Stimulated activated CD4-positive, alpha-beta T cell treated with anti-CD3 and anti-CD28 coated beads, Interleukin-15, amount 100 ng/mL, for 24 hours (primary cell): ENCODE measurements around the gene ZFTA.
"Not testable (repeated sequence)": the region's sequence is repeated elsewhere in the genome, so short reads cannot be mapped to it uniquely, and the experiment has no call there.

Source experiments
- DNase-seq: peaks from one replicate; pipeline ENCODE4 v3.0.0-alpha.2; 2020

ZFTA gene

GRCh38 chr11:63768237-63769041 is at the start of gene ZFTA:
TSS of gene ZFTA (minus strand) at chr11:63768775. CDS start at chr11:63768622, 153 bp downstream.
- DNase-seq, result peak; percentile 71

DNA sequence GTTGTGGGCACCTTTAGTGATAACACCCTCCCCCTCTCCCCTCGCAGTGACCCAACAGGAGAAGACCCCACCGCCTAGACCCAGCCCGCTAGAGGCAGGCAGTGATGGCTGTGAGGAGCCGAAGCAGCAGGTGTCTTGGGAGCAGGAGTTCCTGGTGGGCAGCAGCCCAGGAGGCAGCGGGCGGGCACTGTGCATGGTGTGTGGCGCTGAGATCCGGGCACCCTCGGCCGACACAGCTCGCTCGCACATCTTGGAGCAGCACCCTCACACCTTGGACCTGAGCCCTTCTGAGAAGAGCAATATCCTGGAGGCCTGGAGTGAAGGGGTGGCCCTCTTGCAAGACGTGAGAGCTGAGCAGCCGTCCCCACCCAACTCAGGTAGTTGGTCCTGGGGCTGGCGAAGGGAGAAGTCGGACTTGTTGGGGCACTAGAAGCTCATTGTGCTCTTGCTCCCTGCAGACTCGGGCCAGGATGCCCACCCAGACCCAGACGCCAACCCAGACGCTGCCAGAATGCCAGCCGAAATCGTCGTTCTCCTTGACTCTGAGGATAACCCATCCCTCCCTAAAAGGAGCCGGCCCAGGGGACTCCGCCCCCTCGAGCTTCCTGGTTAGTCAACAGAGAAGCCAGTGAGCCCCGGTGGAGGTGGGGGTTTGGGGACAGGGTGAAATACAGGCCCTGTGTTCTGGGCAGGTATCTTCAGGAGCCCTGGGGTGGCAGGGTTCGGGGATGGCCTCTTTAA is 49.4 kb upstream of the ZFTA start:
- DNase-seq, result no peak

GRCh38 chr11:63816732-63817131 is 48.2 kb upstream of the ZFTA start:
- no peak for DNase-seq

- DNase-seq, result no peak
Measured at GRCh38 chr11:63816166-63816565, 47.6 kb upstream of the ZFTA start.

- no peak for DNase-seq
Measured at GRCh38 chr11:63814383-63814736, 45.8 kb upstream of the ZFTA start.

DNA sequence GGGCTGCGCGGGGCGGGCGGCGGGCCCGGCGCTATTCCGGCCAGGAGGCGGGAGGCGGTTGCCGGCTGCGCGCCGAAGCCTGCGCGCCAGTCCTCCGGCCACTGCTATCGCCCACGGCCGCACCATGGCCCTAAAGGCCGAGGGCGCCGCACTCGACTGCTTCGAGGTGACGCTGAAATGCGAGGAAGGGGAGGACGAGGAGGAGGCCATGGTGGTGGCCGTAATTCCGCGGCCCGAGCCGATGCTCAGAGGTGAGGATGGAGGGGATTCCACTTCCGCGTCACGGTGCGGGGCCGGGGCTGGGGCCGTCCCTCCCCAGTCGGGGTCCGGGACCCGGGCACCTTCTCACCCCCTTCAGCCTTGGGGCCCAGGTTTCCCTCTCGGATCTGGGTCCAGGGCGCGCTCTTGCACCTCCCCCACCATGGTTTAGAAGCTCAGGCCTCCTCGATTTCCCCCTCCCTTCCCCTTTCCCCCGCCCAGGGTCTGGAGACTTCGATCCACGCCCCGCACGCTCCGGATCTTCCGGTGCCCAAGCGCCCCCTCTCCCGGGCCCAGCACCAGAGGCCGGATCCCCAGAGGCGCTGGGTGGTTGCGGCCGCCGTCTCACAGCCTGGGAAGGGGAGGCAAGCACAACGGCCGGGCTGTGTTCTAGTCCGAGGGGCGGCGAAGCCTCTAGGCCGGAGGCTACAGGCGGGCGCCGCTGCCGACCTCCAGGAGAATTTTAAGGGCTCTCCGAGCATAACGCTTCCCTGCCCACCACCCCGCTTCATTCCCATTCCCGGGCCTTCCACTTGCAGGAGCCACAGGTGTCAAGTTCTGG is 45.2 kb upstream of the ZFTA start:
- DNase-seq, result peak; percentile 71

- peak; percentile 85 for DNase-seq
Measured at GRCh38 chr11:63813035-63813562, 44.5 kb upstream of the ZFTA start, which contains the start of gene SPINDOC. TSS of gene SPINDOC (plus strand) at chr11:63813456. CDS start at chr11:63813687, 231 bp downstream.

DNA sequence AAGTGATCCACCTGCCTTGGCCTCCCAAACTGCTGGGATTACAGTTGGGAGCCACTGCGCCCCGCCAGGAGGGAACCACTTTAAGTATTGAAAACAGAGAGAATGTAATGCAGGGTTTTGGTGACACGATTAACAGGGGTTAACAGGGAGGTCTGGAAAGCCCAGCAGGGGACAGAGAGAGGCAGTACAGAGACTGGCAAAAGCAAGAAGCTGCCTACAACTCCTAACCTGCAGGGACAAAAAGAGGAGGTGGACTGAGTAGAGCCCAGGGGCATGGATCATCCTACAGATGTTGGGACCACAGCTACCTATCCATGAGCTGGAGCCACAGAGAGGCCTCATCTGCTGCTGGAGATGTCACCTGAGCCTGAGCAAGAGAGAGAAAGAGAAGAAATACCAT is 42.9 kb upstream of the ZFTA start:
- DNase-seq, result no peak

GRCh38 chr11:63810383-63810782 is 41.8 kb upstream of the ZFTA start:
- not testable (repeated sequence) for DNase-seq

GRCh38 chr11:63805844-63806415 is 37.4 kb upstream of the ZFTA start:
- no peak for DNase-seq

GRCh38 chr11:63804259-63804658 is 35.7 kb upstream of the ZFTA start:
- DNase-seq, result no peak

- DNase-seq, result no peak
Measured at GRCh38 chr11:63802637-63803414, 34.3 kb upstream of the ZFTA start.

- DNase-seq, result no peak
Measured at GRCh38 chr11:63800921-63801320, 32.3 kb upstream of the ZFTA start.

- no peak for DNase-seq
Measured at GRCh38 chr11:63795066-63795465, 26.5 kb upstream of the ZFTA start.

GRCh38 chr11:63793161-63793560 is 24.6 kb upstream of the ZFTA start:
- no peak for DNase-seq

DNA sequence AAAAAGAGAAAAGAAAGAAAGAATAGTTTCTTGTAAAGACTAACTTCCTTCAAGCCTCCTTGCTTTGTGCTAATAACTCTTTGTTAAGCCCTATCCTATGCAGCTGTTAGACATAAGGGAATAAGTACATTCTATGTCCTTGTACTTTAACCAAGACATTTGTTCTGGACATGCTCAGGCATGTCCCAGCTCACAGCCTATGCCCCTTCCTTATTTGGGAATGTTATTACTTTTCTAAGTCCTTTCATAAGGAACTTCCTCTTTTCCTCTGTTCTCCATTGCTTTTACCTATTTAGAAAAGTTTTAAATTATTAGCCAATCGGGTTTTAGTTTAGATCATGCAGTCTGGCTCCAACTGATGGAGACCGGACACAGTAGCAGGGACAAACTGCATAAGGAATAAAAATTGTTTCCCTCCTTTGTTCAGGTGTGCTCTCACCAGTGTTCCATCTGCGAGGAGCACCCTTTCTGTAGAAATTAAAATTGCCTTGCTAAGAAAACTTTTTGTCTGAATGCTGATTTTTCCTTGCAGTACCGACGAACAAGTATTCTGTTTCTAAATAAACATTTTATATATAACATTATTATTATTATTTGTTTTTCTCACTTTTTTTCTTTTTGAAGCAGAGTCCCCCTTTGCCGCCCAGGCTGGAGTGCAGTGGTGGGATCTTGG is 23.1 kb upstream of the ZFTA start:
- DNase-seq, result no peak

- no peak for DNase-seq
Measured at GRCh38 chr11:63785823-63786222, 17.2 kb upstream of the ZFTA start.

- DNase-seq, result no peak
Measured at GRCh38 chr11:63783925-63784592, 15.5 kb upstream of the ZFTA start.

GRCh38 chr11:63782749-63783148 is 14.2 kb upstream of the ZFTA start:
- no peak for DNase-seq

DNA sequence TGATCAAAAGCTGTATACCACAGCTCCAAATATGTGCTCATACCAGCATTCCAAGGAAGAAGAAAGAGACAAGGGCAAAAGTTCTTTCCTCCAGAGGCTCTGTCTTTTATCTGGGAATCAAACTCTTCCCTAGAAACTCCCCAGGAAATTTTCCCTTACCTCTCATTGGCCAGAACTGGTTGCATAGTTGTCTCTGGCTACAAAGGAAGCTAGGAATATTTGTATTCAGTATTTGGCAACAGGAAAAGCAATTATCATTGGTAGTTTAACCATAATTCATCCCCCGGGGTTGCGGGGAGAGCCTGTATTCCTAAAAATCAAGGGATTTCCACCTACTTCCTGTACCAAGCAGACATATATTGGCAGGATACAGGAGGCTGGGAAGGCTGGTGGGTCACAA is 10.5 kb upstream of the ZFTA start:
- no peak for DNase-seq

DNA sequence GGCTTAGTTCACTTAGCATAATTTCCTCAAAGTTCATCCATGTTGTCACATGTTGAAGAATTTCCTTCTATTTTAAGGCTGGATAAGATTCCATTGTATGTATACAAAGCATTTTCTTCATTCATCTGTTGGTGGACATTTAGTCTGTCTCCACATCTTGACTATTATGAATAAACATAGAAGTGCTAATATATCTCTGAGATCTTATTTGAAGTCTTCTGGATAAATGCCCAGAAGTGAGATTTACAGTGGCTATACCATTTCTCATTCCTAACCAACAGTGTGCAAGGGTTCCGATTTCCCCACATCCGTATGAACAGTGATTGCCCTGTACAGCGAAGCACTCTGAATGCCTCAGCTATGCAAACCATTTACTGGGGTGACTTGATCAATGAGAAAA is 6.6 kb upstream of the ZFTA start:
- no peak for DNase-seq
